CD4-positive, alpha-beta T cell treated with Interleukin-10 for 1 hour (primary cell): ENCODE measurements around the gene NBAS.
A peak's percentile ranks its signal among the peaks of the same experiment; 100 is the strongest.

Experiments used
- DNase-seq: peaks from one replicate; pipeline ENCODE4 v3.0.0-alpha.2; 2020

NBAS gene

GRCh38 chr2:15187702-15188101 lies 373.4 kb downstream of the NBAS start:
- DNase-seq, result no peak

GRCh38 chr2:15186118-15186517 lies 375.0 kb downstream of the NBAS start:
- no peak for DNase-seq

GRCh38 chr2:15184491-15184890 lies 376.6 kb downstream of the NBAS start:
- DNase-seq, result no peak

GRCh38 chr2:15182275-15182674 lies 378.9 kb downstream of the NBAS start:
- DNase-seq, result no peak

- no peak for DNase-seq
These were observed 379.9 kb downstream of the NBAS start for GRCh38 chr2:15181092-15181745.

GRCh38 chr2:15180379-15180778 lies 380.8 kb downstream of the NBAS start:
- no peak for DNase-seq

- peak; percentile 16 for DNase-seq
These were observed 382.2 kb downstream of the NBAS start for GRCh38 chr2:15178946-15179345.

- DNase-seq, result peak; percentile 62
These were observed 384.0 kb downstream of the NBAS start for GRCh38 chr2:15177103-15177502.

- no peak for DNase-seq
These were observed 384.5 kb downstream of the NBAS start for GRCh38 chr2:15176604-15177003.

- DNase-seq, result no peak
These were observed 386.6 kb downstream of the NBAS start for GRCh38 chr2:15174567-15174966.

- no peak for DNase-seq
These were observed 387.6 kb downstream of the NBAS start for GRCh38 chr2:15173501-15173900.

- DNase-seq, result no peak
These were observed 388.3 kb downstream of the NBAS start for GRCh38 chr2:15172825-15173224.

- DNase-seq, result no peak
These were observed 390.9 kb downstream of the NBAS start for GRCh38 chr2:15170070-15170775.

GRCh38 chr2:15169326-15170069 lies 391.6 kb downstream of the NBAS start:
- DNase-seq, result no peak

- DNase-seq, result no peak
These were observed 393.0 kb downstream of the NBAS start for GRCh38 chr2:15168116-15168515.

GRCh38 chr2:15166878-15167277 lies 394.3 kb downstream of the NBAS start:
- no peak for DNase-seq

- DNase-seq, result no peak
These were observed 397.8 kb downstream of the NBAS start for GRCh38 chr2:15163326-15163725.

- DNase-seq, result no peak
These were observed 398.5 kb downstream of the NBAS start for GRCh38 chr2:15162620-15163019.

GRCh38 chr2:15160201-15160991 lies 400.7 kb downstream of the NBAS start:
- DNase-seq, result no peak

- no peak for DNase-seq
These were observed 401.4 kb downstream of the NBAS start for GRCh38 chr2:15159751-15160177.

- DNase-seq, result no peak
These were observed 401.9 kb downstream of the NBAS start for GRCh38 chr2:15159206-15159605.

- no peak for DNase-seq
These were observed 402.6 kb downstream of the NBAS start for GRCh38 chr2:15158532-15158931.

- DNase-seq, result no peak
These were observed 403.0 kb downstream of the NBAS start for GRCh38 chr2:15158100-15158499.
